Fibroblast of the aortic adventitia (primary cell): ENCODE measurements around the gene MTIF3. TPM values are rescaled to one million over a fixed set of nuclear protein-coding genes. Genes with fewer than 3 reads are reported as not detected.

ENCODE experiments used
- DNase-seq: peaks from one replicate; pipeline ENCODE4 v3.0.0-alpha.2; 2010; ENCODE audit warnings: low read depth
- H3K4me3 ChIP-seq: 2 replicates; pipeline ENCODE4 v1.5.1; 2011; ENCODE audit warnings: low read depth, mild to moderate bottlenecking, control low read depth, low read length, moderate library complexity
- CTCF ChIP-seq: IDR thresholded peaks from 2 replicates; pipeline ENCODE4 v1.5.1; 2011; ENCODE audit warnings: mild to moderate bottlenecking, low read length, control low read depth, inconsistent platforms; ENCODE audit not compliant: insufficient read depth
- small RNA-seq: library from RNA; depleted of rRNA; stranded (forward); fragments of <200 nt; gene quantifications from one replicate; pipeline ENCODE3, GENCODE V24; 2012
- total RNA-seq: library from RNA; depleted of rRNA; stranded (reverse); fragments of >200 nt; gene quantifications from 2 replicates; pipeline ENCODE4 v1.2.3, GENCODE V29; 2012; ENCODE audit warnings: low replicate concordance

The MTIF3 gene
- total RNA-seq, 1 donor: 86.5 TPM

GRCh38 chr13:27396252-27396846 is 54.0 kb downstream of the MTIF3 start:
- TF ChIP-seq CTCF: no peak
- H3K4me3 ChIP-seq: no peak overlapping the region
- DNase-seq: no peak

DNA sequence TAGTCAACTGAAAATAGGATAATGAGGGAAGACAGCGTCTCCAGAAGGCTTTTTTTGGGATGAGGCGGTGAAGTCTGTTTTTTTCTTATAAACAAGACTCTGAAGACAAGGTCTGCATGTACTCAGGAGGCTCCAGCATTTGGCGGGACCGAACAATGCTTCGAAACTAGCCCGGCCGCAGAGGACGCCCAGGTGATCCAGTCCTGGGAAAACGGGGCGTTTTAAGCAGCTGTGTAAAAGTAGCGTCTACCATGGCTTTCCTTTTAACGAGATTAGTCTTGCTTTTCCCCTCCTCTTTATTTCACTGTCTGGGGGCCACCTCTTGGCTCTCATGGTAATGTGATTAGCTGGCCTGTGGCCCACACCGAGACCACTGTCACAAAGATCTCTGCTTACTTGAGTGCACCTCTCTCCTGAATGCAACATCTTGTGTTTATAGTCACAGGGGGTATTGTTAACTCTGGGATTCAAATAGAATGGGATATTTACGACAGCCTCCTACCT is 55.3 kb downstream of the MTIF3 start:
- H3K4me3 ChIP-seq: no peak overlapping the region
- no peak for DNase-seq
- no peak for TF ChIP-seq CTCF

DNA sequence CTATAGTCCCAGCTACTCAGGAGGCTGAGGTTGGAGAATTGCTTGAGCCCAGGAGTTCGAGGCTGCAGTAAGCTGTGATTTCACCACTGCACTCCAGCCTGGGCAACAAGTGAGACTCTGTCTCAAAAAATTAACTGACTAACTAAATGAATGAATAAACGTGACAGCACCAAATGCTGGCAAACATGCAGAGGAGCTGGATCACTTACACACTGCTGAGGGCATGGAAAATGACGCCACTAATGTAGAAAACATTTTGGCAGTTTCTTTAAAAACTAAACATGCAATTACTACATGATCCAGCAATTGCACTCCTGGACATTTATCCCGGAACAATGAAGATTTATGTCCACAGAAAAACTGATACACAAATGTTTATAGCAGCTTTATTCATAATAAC is 57.3 kb downstream of the MTIF3 start:
- H3K4me3 ChIP-seq: no peak overlapping the region
- no peak for TF ChIP-seq CTCF
- DNase-seq: no peak

DNA sequence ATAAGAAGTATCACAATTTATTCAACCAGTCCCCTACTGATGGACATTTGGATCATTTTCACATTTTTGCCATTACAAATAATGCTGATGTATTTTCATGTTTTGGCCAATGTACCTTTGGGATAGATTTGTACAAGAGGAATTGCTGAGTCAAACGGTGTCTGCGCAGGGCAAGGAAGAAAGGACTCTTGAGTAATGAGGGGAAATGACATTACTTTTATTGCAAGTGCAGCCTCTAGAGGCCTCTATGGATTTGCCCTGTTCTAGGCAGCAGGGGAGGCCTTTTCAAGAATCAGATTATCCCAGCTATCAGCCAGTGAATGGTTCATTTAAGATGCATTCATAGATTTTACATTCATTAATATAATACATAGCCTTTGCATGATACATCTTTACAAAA is 58.9 kb downstream of the MTIF3 start:
- no peak for DNase-seq
- H3K4me3 ChIP-seq: no peak overlapping the region
- no peak for TF ChIP-seq CTCF

GRCh38 chr13:27389891-27390290 is 60.5 kb downstream of the MTIF3 start:
- H3K4me3 ChIP-seq: no peak overlapping the region
- TF ChIP-seq CTCF: no peak
- no peak for DNase-seq

- TF ChIP-seq CTCF: no peak
- no peak overlapping the region for H3K4me3 ChIP-seq
- DNase-seq: no peak
Measured at GRCh38 chr13:27388241-27388640, 62.1 kb downstream of the MTIF3 start.

Small RNAs within 50 kb of the gene (small RNA-seq; reads per million reads assigned to genes)
- not detected for gene RNU6-63P
- gene RNY1P1: not detected

Other genes starting within 250 kb of the MTIF3 start
- gene RPL21, start 199.0 kb downstream of the MTIF3 start, total RNA-seq: 1,402 and 2,034 TPM in 2 replicates
- 2.3 and 13.3 TPM in 2 replicates for gene RASL11A, start 179.7 kb downstream of the MTIF3 start, total RNA-seq
- gene GTF3A, start 25.9 kb downstream of the MTIF3 start, total RNA-seq: 46.6 and 190 TPM in 2 replicates
- 6.1 TPM in 2 replicates for gene LNX2, start 170.0 kb upstream of the MTIF3 start, total RNA-seq
- 52.0 and 88.1 TPM in 2 replicates for gene POLR1D, start 171.3 kb upstream of the MTIF3 start, total RNA-seq